Neural cell (in vitro differentiated cells): Measurements from ENCODE around the gene SLC35G1.

Experiments
- CTCF ChIP-seq: fragments of 450-650 bp; IDR thresholded peaks from 2 replicates; pipeline ENCODE4 v1.5.1; 2014; ENCODE audit warnings: antibody characterized with exemption, mild to moderate bottlenecking, moderate library complexity; ENCODE audit not compliant: poor library complexity, severe bottlenecking
- EZH2 ChIP-seq: fragments of 200-600, 300-800 bp; shearing (Covaris generic), sonication (generic); IDR thresholded peaks from 2 replicates; pipeline ENCODE4 v1.6.1; 2014; ENCODE audit warnings: antibody characterized with exemption, low read length, borderline replicate concordance, mild to moderate bottlenecking; ENCODE audit not compliant: insufficient read depth, poor library complexity, severe bottlenecking
- MXI1 ChIP-seq: fragments of 450-650 bp; conservative IDR thresholded peaks from 2 replicates; pipeline ENCODE4 v1.6.1; 2014; ENCODE audit warnings: antibody characterized with exemption, mild to moderate bottlenecking; ENCODE audit not compliant: poor library complexity, severe bottlenecking
- POLR2AphosphoS5 ChIP-seq: IDR thresholded peaks from 2 replicates; pipeline ENCODE4 v1.6.1; 2012
- RAD21 ChIP-seq: fragments of 450-650 bp; conservative IDR thresholded peaks from 2 replicates; pipeline ENCODE4 v1.6.1; 2014; ENCODE audit warnings: antibody characterized with exemption, mild to moderate bottlenecking, moderate library complexity
- REST ChIP-seq: IDR thresholded peaks from 2 replicates; pipeline ENCODE4 v1.6.1; 2012; ENCODE audit warnings: borderline replicate concordance
- SMC3 ChIP-seq: fragments of 450-650 bp; conservative IDR thresholded peaks from 2 replicates; pipeline ENCODE4 v1.6.1; 2014; ENCODE audit warnings: antibody characterized with exemption, mild to moderate bottlenecking, moderate library complexity; ENCODE audit not compliant: poor library complexity
- TAF1 ChIP-seq: IDR thresholded peaks from 2 replicates; pipeline ENCODE4 v1.6.1; 2012; ENCODE audit warnings: low read depth

- TF ChIP-seq CTCF = no peak
- no peak for TF ChIP-seq TAF1
- no peak for TF ChIP-seq REST
- no peak for TF ChIP-seq POLR2AphosphoS5
- TF ChIP-seq RAD21 = no peak
- TF ChIP-seq EZH2 = no peak
- TF ChIP-seq MXI1 = no peak
- no peak for TF ChIP-seq SMC3
Observed at GRCh38 chr10:93899109-93899508, 5.3 kb downstream of the SLC35G1 start.
